Ishikawa (cell line): ENCODE data around the gene ABCA7.

ENCODE experiments used
- CREB1 ChIP-seq: IDR thresholded peaks from 2 replicates; pipeline ENCODE4 v1.6.1; 2012; ENCODE audit warnings: low read depth
- EGR1 ChIP-seq: IDR thresholded peaks from 2 replicates; pipeline ENCODE4 v1.6.1; 2012
- MAX ChIP-seq: IDR thresholded peaks from 2 replicates; pipeline ENCODE4 v1.6.1; 2012
- NFIC ChIP-seq: IDR thresholded peaks from 2 replicates; pipeline ENCODE4 v1.6.1; 2012
- RAD21 ChIP-seq: IDR thresholded peaks from 2 replicates; pipeline ENCODE4 v1.6.1; 2012; ENCODE audit warnings: low read depth

- TF ChIP-seq CREB1 (no peak), RAD21 (no peak), EGR1 (no peak), MAX (no peak), NFIC (no peak)
Measured at GRCh38 chr19:1098177-1099051, 58.5 kb downstream of the ABCA7 start.
